Loucy (cell line): ENCODE data around the gene ARHGAP26.

Experiments used
- EZH2phosphoT487 ChIP-seq: fragments of 200-600 bp; IDR thresholded peaks from 2 replicates; pipeline ENCODE4 v1.6.1; 2018; ENCODE audit warnings: antibody characterized with exemption, mild to moderate bottlenecking, moderate library complexity, borderline replicate concordance
- TF ChIP-seq, protein P1 (sequence below): fragments of 200-600 bp; sonication (generic); conservative IDR thresholded peaks from 2 replicates; pipeline ENCODE4 v1.5.1; 2014; ENCODE audit warnings: mild to moderate bottlenecking, antibody characterized with exemption, low read length

DNA sequence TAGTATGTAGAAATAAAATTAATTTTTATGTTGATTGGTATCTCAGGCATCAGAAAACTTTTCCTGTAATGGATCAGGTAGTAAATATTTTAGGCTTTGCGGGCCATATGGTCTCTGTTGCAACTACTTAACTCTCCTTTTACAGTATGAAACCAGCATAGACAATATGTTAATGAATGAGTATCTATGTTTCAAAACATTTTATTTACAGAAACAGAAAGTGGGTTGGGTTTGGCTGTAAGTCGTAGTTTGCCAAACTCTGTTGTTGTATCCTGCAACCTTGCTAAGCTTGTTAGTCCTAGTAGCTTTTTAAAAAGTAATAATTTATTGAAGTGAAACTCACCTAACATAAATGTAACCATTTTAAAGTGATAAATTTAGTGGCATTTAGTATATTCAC lies 501.3 kb downstream of the ARHGAP26 start:
- TF ChIP-seq, protein P1, sequence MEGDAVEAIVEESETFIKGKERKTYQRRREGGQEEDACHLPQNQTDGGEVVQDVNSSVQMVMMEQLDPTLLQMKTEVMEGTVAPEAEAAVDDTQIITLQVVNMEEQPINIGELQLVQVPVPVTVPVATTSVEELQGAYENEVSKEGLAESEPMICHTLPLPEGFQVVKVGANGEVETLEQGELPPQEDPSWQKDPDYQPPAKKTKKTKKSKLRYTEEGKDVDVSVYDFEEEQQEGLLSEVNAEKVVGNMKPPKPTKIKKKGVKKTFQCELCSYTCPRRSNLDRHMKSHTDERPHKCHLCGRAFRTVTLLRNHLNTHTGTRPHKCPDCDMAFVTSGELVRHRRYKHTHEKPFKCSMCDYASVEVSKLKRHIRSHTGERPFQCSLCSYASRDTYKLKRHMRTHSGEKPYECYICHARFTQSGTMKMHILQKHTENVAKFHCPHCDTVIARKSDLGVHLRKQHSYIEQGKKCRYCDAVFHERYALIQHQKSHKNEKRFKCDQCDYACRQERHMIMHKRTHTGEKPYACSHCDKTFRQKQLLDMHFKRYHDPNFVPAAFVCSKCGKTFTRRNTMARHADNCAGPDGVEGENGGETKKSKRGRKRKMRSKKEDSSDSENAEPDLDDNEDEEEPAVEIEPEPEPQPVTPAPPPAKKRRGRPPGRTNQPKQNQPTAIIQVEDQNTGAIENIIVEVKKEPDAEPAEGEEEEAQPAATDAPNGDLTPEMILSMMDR = no peak
- TF ChIP-seq EZH2phosphoT487 = no peak
